ENCODE measurements around the gene AP1S1. TPM values are rescaled to one million over a fixed set of nuclear protein-coding genes. Genes with fewer than 3 reads are reported as not detected.

Gene AP1S1
- total RNA-seq, 1 donor = 101 TPM

- Histone ChIP-seq H3K9me3 (ENCODE audit: low read depth, low read length) (no peaks in the 10 kb centered on the region), H3K79me2 (ENCODE audit: insufficient read depth, low read length) (no peaks in the 10 kb centered on the region), H3K27ac (ENCODE audit: low read depth, low read length) (no peak overlapping the region), H3K4me3 (ENCODE audit: insufficient read depth, low read length) (no peak overlapping the region), H3K27me3 (ENCODE audit: insufficient read depth, low read length) (peaks cover 76% of the 10 kb centered on the region), H3K4me2 (ENCODE audit: insufficient read depth, low read length) (no peak overlapping the region), H3K4me1 (ENCODE audit: insufficient read depth, low read length) (peaks cover 22% of the 10 kb centered on the region), H4K20me1 (ENCODE audit: insufficient read depth, low read length) (peaks cover 26% of the 10 kb centered on the region), H2AFZ (ENCODE audit: low read length) (no peak overlapping the region), H3K36me3 (ENCODE audit: insufficient read depth, low read length) (peaks cover 7% of the 10 kb centered on the region)
- no peak for TF ChIP-seq CTCF (IDR thresholded peaks at IDR 0.05; ENCODE audit: extremely low read depth, low read depth, low read length)
- DNase-seq (ENCODE audit: insufficient read length, low spot score, missing footprints) = peak; percentile 57
These were observed 12.3 kb downstream of the AP1S1 start for GRCh38 chr7:101166648-101166908.

- no peak for TF ChIP-seq CTCF (IDR thresholded peaks at IDR 0.05; ENCODE audit: extremely low read depth, low read depth, low read length)
- H3K9me3 ChIP-seq (ENCODE audit: low read depth, low read length) = no peaks in the 10 kb centered on the region
- H2AFZ ChIP-seq (ENCODE audit: low read length) = no peak overlapping the region
- DNase-seq (ENCODE audit: insufficient read length, low spot score, missing footprints) = peak; percentile 70
- peaks cover 22% of the 10 kb centered on the region for H3K4me1 ChIP-seq (ENCODE audit: insufficient read depth, low read length)
- no peak overlapping the region for H3K27ac ChIP-seq (ENCODE audit: low read depth, low read length)
- H3K36me3 ChIP-seq (ENCODE audit: insufficient read depth, low read length) = peaks cover 4% of the 10 kb centered on the region
- H3K4me2 ChIP-seq (ENCODE audit: insufficient read depth, low read length) = no peak overlapping the region
- H3K4me3 ChIP-seq (ENCODE audit: insufficient read depth, low read length) = no peak overlapping the region
- H3K27me3 ChIP-seq (ENCODE audit: insufficient read depth, low read length) = peaks cover 81% of the 10 kb centered on the region
- no peaks in the 10 kb centered on the region for H3K79me2 ChIP-seq (ENCODE audit: insufficient read depth, low read length)
- peaks cover 21% of the 10 kb centered on the region for H4K20me1 ChIP-seq (ENCODE audit: insufficient read depth, low read length)
These were observed 12.8 kb downstream of the AP1S1 start for GRCh38 chr7:101166909-101167644.

GRCh38 chr7:101167645-101168411 is 13.6 kb downstream of the AP1S1 start:
- no peaks in the 10 kb centered on the region for H3K36me3 ChIP-seq (ENCODE audit: insufficient read depth, low read length)
- no peaks in the 10 kb centered on the region for H3K79me2 ChIP-seq (ENCODE audit: insufficient read depth, low read length)
- peaks cover 15% of the 10 kb centered on the region for H4K20me1 ChIP-seq (ENCODE audit: insufficient read depth, low read length)
- TF ChIP-seq CTCF (IDR thresholded peaks at IDR 0.05; ENCODE audit: extremely low read depth, low read depth, low read length) = no peak
- peaks cover 22% of the 10 kb centered on the region for H3K4me1 ChIP-seq (ENCODE audit: insufficient read depth, low read length)
- peak; percentile 49 for DNase-seq (ENCODE audit: insufficient read length, low spot score, missing footprints)
- no peak overlapping the region for H3K27ac ChIP-seq (ENCODE audit: low read depth, low read length)
- H3K4me3 ChIP-seq (ENCODE audit: insufficient read depth, low read length) = no peak overlapping the region
- H3K27me3 ChIP-seq (ENCODE audit: insufficient read depth, low read length) = peaks cover 89% of the 10 kb centered on the region
- no peak overlapping the region for H3K4me2 ChIP-seq (ENCODE audit: insufficient read depth, low read length)
- no peak overlapping the region for H2AFZ ChIP-seq (ENCODE audit: low read length)
- H3K9me3 ChIP-seq (ENCODE audit: low read depth, low read length) = no peaks in the 10 kb centered on the region

GRCh38 chr7:101168412-101169049 is 14.3 kb downstream of the AP1S1 start:
- no peak for TF ChIP-seq CTCF (IDR thresholded peaks at IDR 0.05; ENCODE audit: extremely low read depth, low read depth, low read length)
- Histone ChIP-seq H3K4me3 (ENCODE audit: insufficient read depth, low read length) (no peak overlapping the region), H4K20me1 (ENCODE audit: insufficient read depth, low read length) (peaks cover 15% of the 10 kb centered on the region), H3K4me2 (ENCODE audit: insufficient read depth, low read length) (no peak overlapping the region), H3K4me1 (ENCODE audit: insufficient read depth, low read length) (peaks cover 27% of the 10 kb centered on the region), H2AFZ (ENCODE audit: low read length) (no peak overlapping the region), H3K9me3 (ENCODE audit: low read depth, low read length) (no peaks in the 10 kb centered on the region), H3K27ac (ENCODE audit: low read depth, low read length) (no peak overlapping the region), H3K79me2 (ENCODE audit: insufficient read depth, low read length) (no peaks in the 10 kb centered on the region), H3K36me3 (ENCODE audit: insufficient read depth, low read length) (no peaks in the 10 kb centered on the region), H3K27me3 (ENCODE audit: insufficient read depth, low read length) (peaks cover 93% of the 10 kb centered on the region)
- peak; percentile 57 for DNase-seq (ENCODE audit: insufficient read length, low spot score, missing footprints)

Measured in osteoblast (primary cell).